ENCODE data around the gene PIGQ.
A peak's percentile ranks its signal among the peaks of the same experiment; 100 is the strongest.

- TF ChIP-seq POLR2A (IDR thresholded peaks at IDR 0.05; ENCODE audit: low read depth, low read length) (0 out of 2 replicates have a peak, but pooled peaks have one; percentile 30), POLR2AphosphoS5 (IDR thresholded peaks at IDR 0.05; ENCODE audit: low read depth, low read length) (peak; percentile 48; the same call in 1 of the 2 replicates), TAF1 (IDR thresholded peaks at IDR 0.05; ENCODE audit: borderline replicate concordance, low read depth, low read length) (no peak)
Observed at GRCh38 chr16:525520-526180, 44.1 kb upstream of the PIGQ start.
